Tibial nerve (tissue), 4 donors: ENCODE data around the gene NFATC1. TPM values are rescaled to one million over a fixed set of nuclear protein-coding genes. Genes with fewer than 3 reads are reported as not detected.
A peak's percentile ranks its signal among the peaks of the same experiment; 100 is the strongest.

Source experiments
- DNase-seq, 2 donors: peaks; one replicate each; pipeline ENCODE4 v3.0.0-alpha.2; 2019; ENCODE audit warnings: low spot score in 2 of 2
- H3K27ac ChIP-seq, 4 donors: fragments of 200-600 bp; sonication (generic) in 3 of 4; one replicate each; pipeline ENCODE4 v1.5.1; 2017 to 2019; ENCODE audit warnings: mild to moderate bottlenecking in 1 of 4
- H3K27me3 ChIP-seq, 2 donors: fragments of 200-600 bp; sonication (generic) in 1 of 2; one replicate each; pipeline versions ENCODE4 v1.5.1 to v1.6.0; 2017 to 2019
- H3K36me3 ChIP-seq, 3 donors: fragments of 200-600 bp; sonication (generic); one replicate each; pipeline ENCODE4 v1.5.1; 2018 to 2019
- H3K4me1 ChIP-seq, 4 donors: fragments of 200-600 bp; sonication (generic) in 3 of 4; one replicate each; pipeline ENCODE4 v1.5.1; 2017 to 2019
- H3K4me3 ChIP-seq, 4 donors: fragments of 200-600 bp; sonication (generic) in 3 of 4; one replicate each; pipeline ENCODE4 v1.5.1; 2017 to 2019; ENCODE audit warnings: mild to moderate bottlenecking in 1 of 4, moderate library complexity in 1 of 4
- H3K9me3 ChIP-seq, 4 donors: fragments of 200-600 bp; sonication (generic) in 3 of 4; one replicate each; pipeline ENCODE4 v1.5.1; 2017 to 2019
- EP300 ChIP-seq, 2 donors: sonication (generic); formaldehyde crosslinking; IDR thresholded peaks; one replicate each; pipeline ENCODE4 v1.6.1; 2017; ENCODE audit warnings: antibody characterized with exemption in 2 of 2, mild to moderate bottlenecking in 1 of 2
- POLR2A ChIP-seq, 2 donors: fragments of 450-650 bp; IDR thresholded peaks; one replicate each; pipeline ENCODE4 v1.6.1; 2017; ENCODE audit warnings: antibody characterized with exemption in 2 of 2, mild to moderate bottlenecking in 2 of 2, moderate library complexity in 2 of 2
- WGBS, 2 donors: methylation state at CpG; one replicate each; pipeline ENCODE4 v1.1.5; 2018; 5-methylcytosine and 5-hydroxymethylcytosine counted together
- total RNA-seq, 4 donors: library from RNA; depleted of rRNA; stranded (reverse); fragments of >200 nt; gene quantifications; one replicate each; pipeline ENCODE4 v1.1.0, GENCODE V29; 2016
- TF ChIP-seq, protein P1 (sequence below), 5 experiments: fragments of 200-600 bp in 3 of 5; fragments of 450-650 bp in 2 of 5; sonication (generic) in 3 of 5; IDR thresholded peaks; one replicate each; pipeline ENCODE4 v1.5.1; 2016 to 2019; ENCODE audit warnings: antibody characterized with exemption in 5 of 5, mild to moderate bottlenecking in 3 of 5, moderate library complexity in 2 of 5

NFATC1 gene
- total RNA-seq, 4 donors from 2014 or later: 33.7 to 48.6 (median 37.8) TPM

DNA sequence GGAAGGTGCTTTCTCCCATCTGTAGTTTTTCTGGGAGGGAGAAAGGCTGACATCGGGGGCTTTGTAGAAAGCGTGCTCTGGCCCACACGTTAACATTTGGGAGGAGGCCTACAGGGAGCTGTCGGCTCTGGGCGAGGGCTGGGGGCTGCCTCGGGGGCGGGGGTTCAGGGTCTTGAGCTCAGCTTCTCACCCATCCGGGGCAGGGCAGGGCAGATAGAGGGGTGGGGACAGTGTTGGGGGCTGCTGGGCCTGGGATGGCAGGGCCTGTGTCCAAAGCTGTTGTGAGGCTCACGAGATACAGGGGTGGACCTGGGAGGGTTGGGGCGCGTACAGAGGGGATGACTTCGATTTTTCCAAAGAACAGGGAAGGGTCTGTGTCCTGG, 27.0 kb downstream of the NFATC1 start:
- no peak for DNase-seq
- H3K36me3 ChIP-seq: peaks cover 0 to 18% (median 0%) of the 10 kb centered on the region in 3 donors
- no peaks in the 10 kb centered on the region for H3K27me3 ChIP-seq
- TF ChIP-seq POLR2A (IDR thresholded peaks at IDR 0.05) (no peak), EP300 (IDR thresholded peaks at IDR 0.05) (no peak)
- TF ChIP-seq, protein P1, sequence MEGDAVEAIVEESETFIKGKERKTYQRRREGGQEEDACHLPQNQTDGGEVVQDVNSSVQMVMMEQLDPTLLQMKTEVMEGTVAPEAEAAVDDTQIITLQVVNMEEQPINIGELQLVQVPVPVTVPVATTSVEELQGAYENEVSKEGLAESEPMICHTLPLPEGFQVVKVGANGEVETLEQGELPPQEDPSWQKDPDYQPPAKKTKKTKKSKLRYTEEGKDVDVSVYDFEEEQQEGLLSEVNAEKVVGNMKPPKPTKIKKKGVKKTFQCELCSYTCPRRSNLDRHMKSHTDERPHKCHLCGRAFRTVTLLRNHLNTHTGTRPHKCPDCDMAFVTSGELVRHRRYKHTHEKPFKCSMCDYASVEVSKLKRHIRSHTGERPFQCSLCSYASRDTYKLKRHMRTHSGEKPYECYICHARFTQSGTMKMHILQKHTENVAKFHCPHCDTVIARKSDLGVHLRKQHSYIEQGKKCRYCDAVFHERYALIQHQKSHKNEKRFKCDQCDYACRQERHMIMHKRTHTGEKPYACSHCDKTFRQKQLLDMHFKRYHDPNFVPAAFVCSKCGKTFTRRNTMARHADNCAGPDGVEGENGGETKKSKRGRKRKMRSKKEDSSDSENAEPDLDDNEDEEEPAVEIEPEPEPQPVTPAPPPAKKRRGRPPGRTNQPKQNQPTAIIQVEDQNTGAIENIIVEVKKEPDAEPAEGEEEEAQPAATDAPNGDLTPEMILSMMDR (IDR thresholded peaks at IDR 0.05): no peak
- no peak overlapping the region for H3K4me3 ChIP-seq
- WGBS, 2 donors: 55 to 77% methylated on average over 9 to 12 of the region's 12 CpGs
- peaks cover 4 to 81% (median 27%) of the 10 kb centered on the region in 4 donors for H3K4me1 ChIP-seq
- H3K27ac ChIP-seq: peak overlapping the region in 2 of 4 donors; percentile 79 to 83
- H3K9me3 ChIP-seq: no peaks in the 10 kb centered on the region

DNA sequence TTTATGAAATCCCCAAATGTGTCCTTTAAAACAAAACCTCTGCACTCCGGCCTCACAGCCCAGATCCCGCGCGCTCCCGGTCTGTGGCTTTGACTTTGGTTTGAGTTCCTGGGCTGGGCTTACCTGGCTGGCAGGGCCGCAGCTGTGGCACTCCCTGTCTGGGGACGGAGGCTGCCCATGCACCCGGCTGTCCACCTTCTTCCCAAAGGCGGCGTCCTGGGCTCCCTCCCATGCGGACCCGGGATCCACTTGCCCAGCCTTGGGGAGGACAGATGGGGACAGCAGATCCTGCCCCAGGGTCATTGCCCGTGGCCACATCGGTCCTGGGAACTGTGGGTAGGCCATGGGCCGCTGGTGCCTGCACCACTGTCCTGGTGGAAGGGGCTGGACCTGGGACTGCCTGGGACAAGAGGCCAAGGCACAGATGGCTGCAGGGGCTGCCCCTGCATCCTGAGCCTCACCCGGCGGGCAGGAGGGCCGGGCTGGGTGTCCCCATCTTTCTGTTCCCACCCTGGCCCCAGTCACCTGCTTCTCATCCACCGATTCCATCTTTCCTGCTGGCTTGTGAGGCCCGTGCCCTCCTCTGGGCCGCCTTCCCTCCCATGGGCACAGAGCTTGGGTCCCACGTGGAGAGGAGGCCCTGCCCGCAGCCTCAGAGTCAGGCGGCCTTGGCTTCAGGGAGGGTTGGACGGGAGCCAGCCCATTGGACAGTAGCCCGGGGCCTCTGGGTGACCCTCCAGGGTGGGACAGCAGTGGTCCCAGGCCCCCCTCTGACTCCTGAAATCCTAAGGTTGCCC, 27.7 kb downstream of the NFATC1 start:
- peaks cover 0 to 15% (median 0%) of the 10 kb centered on the region in 3 donors for H3K36me3 ChIP-seq
- TF ChIP-seq POLR2A (IDR thresholded peaks at IDR 0.05): peak in 1 of 2 donors; percentile 7
- TF ChIP-seq, protein P1 (IDR thresholded peaks at IDR 0.05): no peak
- no peak for DNase-seq
- no peaks in the 10 kb centered on the region for H3K9me3 ChIP-seq
- H3K27me3 ChIP-seq: no peaks in the 10 kb centered on the region
- peak overlapping the region in 1 of 4 donors; percentile 7 for H3K4me3 ChIP-seq
- 61 to 64% methylated on average over 25 of the region's 26 CpGs for WGBS, 2 donors
- peak overlapping the region in 3 of 4 donors; percentile 29 to 83 (median 79) for H3K27ac ChIP-seq
- peaks cover 4 to 78% (median 29%) of the 10 kb centered on the region in 4 donors for H3K4me1 ChIP-seq

DNA sequence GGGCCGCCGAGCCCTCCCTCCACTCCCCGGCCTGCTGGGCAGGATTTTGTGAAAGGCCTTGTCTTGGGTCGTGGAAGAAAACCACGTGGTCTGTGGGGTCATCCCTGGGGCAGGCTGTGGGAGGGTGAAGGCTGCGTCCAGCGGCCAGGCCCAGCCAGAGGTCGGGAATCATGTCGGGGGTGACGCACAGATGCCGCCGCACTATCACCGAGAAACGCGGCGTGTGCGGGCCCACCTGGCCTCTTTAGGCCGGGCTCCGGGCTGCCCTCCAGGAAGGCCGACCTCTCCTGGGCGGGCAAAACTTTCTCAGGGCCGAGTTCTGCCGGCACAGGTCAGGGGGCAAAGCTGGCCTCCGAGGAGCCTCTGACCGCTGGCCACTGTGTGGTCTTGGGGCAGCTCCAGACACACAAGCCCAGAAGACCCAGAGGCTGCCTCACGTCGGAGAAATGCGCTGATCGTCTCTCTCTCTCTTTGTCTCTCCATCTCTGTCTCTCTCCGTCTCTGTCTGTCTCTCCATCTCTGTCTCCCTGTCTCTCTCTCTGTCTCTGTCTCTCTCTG, 28.4 kb downstream of the NFATC1 start:
- Histone ChIP-seq H3K36me3 (peaks cover 0 to 15% (median 0%) of the 10 kb centered on the region in 3 donors), H3K4me1 (peaks cover 4 to 72% (median 29%) of the 10 kb centered on the region in 4 donors), H3K9me3 (no peaks in the 10 kb centered on the region), H3K27ac (peak overlapping the region in 3 of 4 donors; percentile 53 to 83 (median 79)), H3K27me3 (no peaks in the 10 kb centered on the region), H3K4me3 (peak overlapping the region in 1 of 4 donors; percentile 7)
- peak; percentile 77 to 82 for DNase-seq
- 33 to 51% methylated on average over 30 of the region's 30 CpGs for WGBS, 2 donors
- TF ChIP-seq, protein P1 (IDR thresholded peaks at IDR 0.05): no peak
- TF ChIP-seq EP300 (IDR thresholded peaks at IDR 0.05): peak in 1 of 2 donors; percentile 89
- TF ChIP-seq POLR2A (IDR thresholded peaks at IDR 0.05): no peak

DNA sequence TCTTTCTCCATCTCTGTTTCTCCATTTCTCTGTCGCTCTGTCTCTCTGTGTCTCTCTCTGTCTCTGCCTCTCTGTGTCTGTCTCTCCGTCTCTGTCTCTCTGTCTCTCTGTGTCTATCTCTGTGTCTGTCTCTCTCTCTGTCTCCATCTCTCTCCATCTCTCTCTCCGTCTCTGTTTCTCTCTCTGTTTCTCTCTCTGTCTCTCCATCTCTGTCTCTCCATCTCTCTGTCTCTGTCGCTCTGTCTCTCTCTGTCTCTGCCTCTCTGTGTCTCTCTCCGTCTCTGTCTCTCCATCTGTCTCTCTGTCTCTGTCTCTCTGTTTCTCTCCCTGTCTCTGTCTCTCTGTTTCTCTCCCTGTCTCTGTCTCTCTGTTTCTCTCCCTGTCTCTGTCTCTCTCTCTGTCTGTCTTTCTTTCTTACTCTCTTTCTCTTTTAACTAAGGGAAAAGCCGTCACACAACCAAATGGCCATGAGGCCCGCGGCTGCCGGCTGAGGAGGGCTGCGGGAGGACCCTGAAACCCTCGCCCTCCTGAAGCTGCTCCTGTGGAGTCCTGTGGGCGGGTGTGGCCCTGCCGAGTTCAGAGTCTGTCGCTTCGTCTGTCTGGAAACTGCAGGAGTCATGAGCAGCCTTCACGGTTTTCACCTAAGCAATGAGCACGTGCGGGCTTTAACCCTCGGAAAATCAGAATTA, 29.3 kb downstream of the NFATC1 start:
- 78 to 80% methylated on average over 19 of the region's 19 CpGs for WGBS, 2 donors
- TF ChIP-seq EP300 (IDR thresholded peaks at IDR 0.05) (no peak), POLR2A (IDR thresholded peaks at IDR 0.05) (no peak)
- TF ChIP-seq, protein P1 (IDR thresholded peaks at IDR 0.05): no peak
- H3K4me3 ChIP-seq: no peak overlapping the region
- H3K36me3 ChIP-seq: peaks cover 0 to 13% (median 0%) of the 10 kb centered on the region in 3 donors
- no peaks in the 10 kb centered on the region for H3K27me3 ChIP-seq
- peak overlapping the region in 3 of 4 donors; percentile 53 to 83 (median 79) for H3K27ac ChIP-seq
- DNase-seq: no peak
- peaks cover 4 to 66% (median 29%) of the 10 kb centered on the region in 4 donors for H3K4me1 ChIP-seq
- H3K9me3 ChIP-seq: no peaks in the 10 kb centered on the region
